Measurements from ENCODE around the gene PHF1. TPM values are rescaled to one million over a fixed set of nuclear protein-coding genes. Genes with fewer than 3 reads are reported as not detected.
A peak's percentile ranks its signal among the peaks of the same experiment; 100 is the strongest.

PHF1 gene
- total RNA-seq, 1 donor, result 20.9 TPM

GRCh38 chr6:33416386-33417127, 5.7 kb downstream of the PHF1 start:
- TF ChIP-seq CTCF (IDR thresholded peaks at IDR 0.05; ENCODE audit: insufficient read depth, low read length), result no peak
- H3K4me3 ChIP-seq (ENCODE audit: low read depth, low read length), result peak overlapping the region; percentile 96
- DNase-seq (ENCODE audit: low read depth), result no peak

GRCh38 chr6:33417128-33417902, 6.5 kb downstream of the PHF1 start:
- no peak for TF ChIP-seq CTCF (IDR thresholded peaks at IDR 0.05; ENCODE audit: insufficient read depth, low read length)
- DNase-seq (ENCODE audit: low read depth), result peak; percentile 80
- H3K4me3 ChIP-seq (ENCODE audit: low read depth, low read length), result peak overlapping the region; percentile 96

GRCh38 chr6:33417903-33418689, 7.3 kb downstream of the PHF1 start, which contains the start of gene CUTA:
TSS of gene CUTA (minus strand) at chr6:33418107. CDS start at chr6:33418000, 107 bp downstream.
- TF ChIP-seq CTCF (IDR thresholded peaks at IDR 0.05; ENCODE audit: insufficient read depth, low read length), result no peak
- peak within 1 kb of the TSS; percentile 96 for H3K4me3 ChIP-seq (ENCODE audit: low read depth, low read length)
- DNase-seq (ENCODE audit: low read depth), result peak; percentile 100

GRCh38 chr6:33418690-33419291, 8.0 kb downstream of the PHF1 start:
- H3K4me3 ChIP-seq (ENCODE audit: low read depth, low read length), result peak overlapping the region; percentile 57
- no peak for TF ChIP-seq CTCF (IDR thresholded peaks at IDR 0.05; ENCODE audit: insufficient read depth, low read length)
- DNase-seq (ENCODE audit: low read depth), result no peak

GRCh38 chr6:33419580-33420490, 9.0 kb downstream of the PHF1 start, which contains the start of gene SYNGAP1:
TSS of gene SYNGAP1 (plus strand) at chr6:33420065. CDS start at chr6:33420265, 200 bp downstream.
- peak within 1 kb of the TSS; percentile 64 for H3K4me3 ChIP-seq (ENCODE audit: low read depth, low read length)
- peak; percentile 63 for DNase-seq (ENCODE audit: low read depth)
- TF ChIP-seq CTCF (IDR thresholded peaks at IDR 0.05; ENCODE audit: insufficient read depth, low read length), result no peak

Measured in fibroblast of the aortic adventitia (primary cell).